Caco-2 (cell line): ENCODE data around the gene GOLGA6B. TPM values are rescaled to one million over a fixed set of nuclear protein-coding genes. Genes with fewer than 3 reads are reported as not detected.
"Not testable (repeated sequence)": the region's sequence is repeated elsewhere in the genome, so short reads cannot be mapped to it uniquely, and the experiment has no call there.

Experiments
- Bru-seq: library from RNA; stranded (reverse); fragments of 400-500 nt; gene quantifications from one replicate; lab custom pipeline; 2021; lab: Mats Ljungman, UMichigan
- BruChase-seq, 2 experiments: library from RNA; stranded (reverse); fragments of 400-500 nt; gene quantifications; one replicate each; lab custom pipeline; 2021; lab: Mats Ljungman, UMichigan
- BruUV-seq: library from RNA; stranded (reverse); fragments of 400-500 nt; replicated peaks from 2 replicates; lab custom pipeline; 2021; lab: Mats Ljungman, UMichigan
- CTCF ChIA-PET: fragments of 300-600 bp; sonication (Branson Sonifier 250); formaldehyde crosslinking; loops from one replicate; lab custom pipeline; 2022; ENCODE audit warnings: antibody characterized with exemption; lab: Charles Lee
- POLR2A ChIA-PET: fragments of 300-600 bp; sonication (Branson Sonifier 250); formaldehyde crosslinking; loops from one replicate; lab custom pipeline; 2022; ENCODE audit warnings: antibody characterized with exemption; lab: Charles Lee
- DNase-seq, 2 experiments: peaks; one replicate each; pipeline versions ENCODE4 v3.0.0 to v3.0.0-alpha.2; 2020 to 2022
- H3K27me3 ChIP-seq: replicated peaks from 2 replicates; pipeline ENCODE4 v1.6.0; 2011; ENCODE audit warnings: low read length; ENCODE audit not compliant: control insufficient read depth, insufficient read depth
- H3K36me3 ChIP-seq: 2 replicates; pipeline ENCODE4 v1.5.1; 2011; ENCODE audit warnings: low read length; ENCODE audit not compliant: control insufficient read depth, insufficient read depth
- H3K4me1 ChIP-seq: fragments of 250-450 bp; sonication (Bioruptor Pico); 2 replicates; pipeline ENCODE4 v1.5.1; 2020; ENCODE audit warnings: mild to moderate bottlenecking
- H3K4me3 ChIP-seq: 2 replicates; pipeline ENCODE4 v1.5.1; 2011; ENCODE audit warnings: low read depth, mild to moderate bottlenecking, control low read depth, low read length
- H3K9me3 ChIP-seq: fragments of 250-450 bp; sonication (Bioruptor Pico); 2 replicates; pipeline ENCODE4 v1.5.1; 2020; ENCODE audit warnings: mild to moderate bottlenecking, moderate library complexity
- H3K27ac Mint-ChIP-seq: one replicate; pipeline ENCODE4 v1.8.0; 2022; ENCODE audit warnings: mixed read lengths; ENCODE audit not compliant: unreplicated experiment
- H3K27me3 Mint-ChIP-seq: one replicate; pipeline ENCODE4 v1.8.0; 2022; ENCODE audit warnings: mixed read lengths; ENCODE audit not compliant: insufficient read depth, unreplicated experiment
- H3K36me3 Mint-ChIP-seq: one replicate; pipeline ENCODE4 v1.8.0; 2022; ENCODE audit warnings: mild to moderate bottlenecking, mixed read lengths; ENCODE audit not compliant: insufficient read depth, unreplicated experiment
- H3K4me1 Mint-ChIP-seq: one replicate; pipeline ENCODE4 v1.8.0; 2022; ENCODE audit warnings: low read depth, mixed read lengths; ENCODE audit not compliant: unreplicated experiment
- H3K4me3 Mint-ChIP-seq: one replicate; pipeline ENCODE4 v1.8.0; 2022; ENCODE audit warnings: mild to moderate bottlenecking, moderate library complexity, mixed read lengths; ENCODE audit not compliant: unreplicated experiment
- H3K9me3 Mint-ChIP-seq: one replicate; pipeline ENCODE4 v1.8.0; 2022; ENCODE audit warnings: mixed read lengths; ENCODE audit not compliant: unreplicated experiment
- intact Hi-C: fragments of 100-400 bp; cut with micrococcal nuclease; formaldehyde crosslinking; loops from one replicate; pipeline ENCODE4 v1.10.0; 2022; ENCODE audit not compliant: unreplicated experiment
- long read RNA-seq: library from polyadenylated mRNA; stranded (forward); transcript quantifications from one replicate; pipeline ENCODE4 v2.0.0, GENCODE V29; 2022
- total RNA-seq: library from RNA; stranded (reverse); gene quantifications from 2 replicates; pipeline ENCODE4 v1.2.3, GENCODE V29; 2022
- TF ChIP-seq, protein P1 (sequence below), 2 experiments: fragments of 200-600 bp in 1 of 2; IDR thresholded peaks; 1 replicate in 1 of 2; 2 replicates in 1 of 2; pipeline versions ENCODE4 v1.5.1 to v1.8.0; 2011 to 2022; ENCODE audit warnings: antibody characterized with exemption in 1 of 2, control low read depth in 1 of 2, inconsistent platforms in 1 of 2, low read depth in 1 of 2, low read length in 1 of 2, mild to moderate bottlenecking in 1 of 2, moderate library complexity in 1 of 2; ENCODE audit not compliant: insufficient read depth in 1 of 2, severe bottlenecking in 1 of 2, unreplicated experiment in 1 of 2

GOLGA6B gene, protein sequence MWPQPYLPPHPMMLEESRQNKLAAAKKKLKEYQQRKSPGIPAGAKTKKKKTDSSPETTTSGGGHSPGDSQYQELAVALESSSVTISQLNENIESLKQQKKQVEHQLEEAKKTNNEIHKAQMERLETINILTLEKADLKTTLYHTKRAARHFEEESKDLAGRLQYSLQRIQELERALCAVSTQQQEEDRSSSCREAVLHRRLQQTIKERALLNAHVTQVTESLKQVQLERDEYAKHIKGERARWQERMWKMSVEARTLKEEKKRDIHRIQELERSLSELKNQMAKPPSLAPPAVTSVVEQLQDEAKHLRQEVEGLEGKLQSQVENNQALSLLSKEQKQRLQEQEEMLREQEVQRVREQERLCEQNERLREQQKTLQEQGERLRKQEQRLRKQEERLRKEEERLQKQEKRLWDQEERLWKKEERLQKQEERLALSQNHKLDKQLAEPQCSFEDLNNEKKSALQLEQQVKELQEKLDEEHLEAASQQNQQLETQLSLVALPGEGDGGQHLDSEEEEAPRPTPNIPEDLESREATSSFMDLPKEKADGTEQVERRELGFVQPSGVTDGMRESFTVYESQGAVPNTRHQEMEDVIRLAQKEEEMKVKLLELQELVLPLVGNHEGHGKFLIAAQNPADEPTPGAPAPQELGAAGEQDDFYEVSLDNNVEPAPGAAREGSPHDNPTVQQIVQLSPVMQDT
- total RNA-seq: not detected in 2 replicates
- not detected for Bru-seq, nascent RNA
- BruChase-seq, experiment 1, labeled RNA remaining after a 2-hour chase: percentile 7 among the genes with signal in this experiment
- BruChase-seq, experiment 2, labeled RNA remaining after a 6-hour chase: percentile 14 among the genes with signal in this experiment
- long read RNA-seq: 0 reads

DNA sequence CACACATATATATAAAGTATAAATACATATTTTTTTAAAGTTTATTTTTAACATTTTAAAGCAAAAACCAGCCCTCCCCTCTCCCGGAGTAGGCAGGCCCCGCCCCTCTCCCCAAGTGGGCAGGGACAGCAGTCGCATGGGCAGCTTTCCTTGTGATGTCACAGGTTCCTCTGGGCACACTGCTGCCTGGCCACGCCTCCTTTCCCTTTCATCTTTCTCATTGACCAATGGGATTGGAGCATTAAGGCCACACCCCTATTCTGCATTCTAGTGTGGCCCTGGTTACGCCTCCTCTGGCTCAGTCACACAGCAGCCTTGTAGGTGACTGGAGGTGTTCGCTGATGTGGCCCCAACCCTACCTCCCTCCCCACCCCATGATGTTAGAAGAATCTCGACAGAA is at the start of gene GOLGA6B:
Gene GOLGA6B (plus strand): TSS at position 301 of the 400 bp plus-strand sequence. CDS start 41 bp downstream, at position 342.
- H3K9me3 Mint-ChIP-seq, CTCF ChIA-PET, H3K36me3 Mint-ChIP-seq, H3K4me1 Mint-ChIP-seq, H3K4me1 ChIP-seq, H3K9me3 ChIP-seq, DNase-seq, H3K4me3 Mint-ChIP-seq, BruUV-seq, H3K36me3 ChIP-seq, H3K27ac Mint-ChIP-seq, H3K4me3 ChIP-seq, intact Hi-C loops, H3K27me3 ChIP-seq, POLR2A ChIA-PET, H3K27me3 Mint-ChIP-seq: not testable (repeated sequence)

DNA sequence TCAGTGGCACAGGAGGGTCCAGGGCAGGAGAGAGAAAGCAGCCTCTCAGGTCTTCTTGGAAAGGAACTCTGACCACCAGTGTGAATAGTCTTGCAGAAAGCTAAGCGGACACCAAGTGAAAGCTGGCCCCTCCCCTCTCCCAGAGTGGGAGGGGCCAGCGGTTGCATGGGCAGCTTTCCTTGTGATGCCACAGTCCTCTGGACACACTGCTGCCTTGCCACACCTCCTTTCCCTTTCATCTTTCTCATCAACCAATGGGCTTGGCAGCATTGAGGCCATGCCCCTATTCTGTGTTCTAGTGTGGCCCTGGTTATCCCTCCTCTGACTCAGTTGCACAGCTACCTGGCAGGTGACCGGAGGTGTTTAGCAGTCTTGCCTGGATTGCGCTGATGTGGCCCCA is 49.7 kb upstream of the GOLGA6B start:
- H3K36me3 ChIP-seq: no peaks in the 10 kb centered on the region
- H3K4me3 ChIP-seq: no peak overlapping the region
- H3K27me3 ChIP-seq: no peaks in the 10 kb centered on the region
- no peak for DNase-seq
- no peaks in the 10 kb centered on the region for H3K27me3 Mint-ChIP-seq
- H3K27ac Mint-ChIP-seq: no peak overlapping the region
- no peaks in the 10 kb centered on the region for H3K9me3 ChIP-seq
- intact Hi-C loops: loop anchor here (10.0 kb wide), 1 partner anchor 70 kb away; no protein-coding TSS in a partner anchor
- TF ChIP-seq, protein P1, sequence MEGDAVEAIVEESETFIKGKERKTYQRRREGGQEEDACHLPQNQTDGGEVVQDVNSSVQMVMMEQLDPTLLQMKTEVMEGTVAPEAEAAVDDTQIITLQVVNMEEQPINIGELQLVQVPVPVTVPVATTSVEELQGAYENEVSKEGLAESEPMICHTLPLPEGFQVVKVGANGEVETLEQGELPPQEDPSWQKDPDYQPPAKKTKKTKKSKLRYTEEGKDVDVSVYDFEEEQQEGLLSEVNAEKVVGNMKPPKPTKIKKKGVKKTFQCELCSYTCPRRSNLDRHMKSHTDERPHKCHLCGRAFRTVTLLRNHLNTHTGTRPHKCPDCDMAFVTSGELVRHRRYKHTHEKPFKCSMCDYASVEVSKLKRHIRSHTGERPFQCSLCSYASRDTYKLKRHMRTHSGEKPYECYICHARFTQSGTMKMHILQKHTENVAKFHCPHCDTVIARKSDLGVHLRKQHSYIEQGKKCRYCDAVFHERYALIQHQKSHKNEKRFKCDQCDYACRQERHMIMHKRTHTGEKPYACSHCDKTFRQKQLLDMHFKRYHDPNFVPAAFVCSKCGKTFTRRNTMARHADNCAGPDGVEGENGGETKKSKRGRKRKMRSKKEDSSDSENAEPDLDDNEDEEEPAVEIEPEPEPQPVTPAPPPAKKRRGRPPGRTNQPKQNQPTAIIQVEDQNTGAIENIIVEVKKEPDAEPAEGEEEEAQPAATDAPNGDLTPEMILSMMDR (IDR thresholded peaks at IDR 0.05; ENCODE audit: insufficient read depth in 1 of 2, low read depth in 1 of 2, low read length in 1 of 2, severe bottlenecking in 1 of 2, unreplicated experiment in 1 of 2): no peak
- H3K36me3 Mint-ChIP-seq: peaks cover 15% of the 10 kb centered on the region
- no peak overlapping the region for H3K4me3 Mint-ChIP-seq
- CTCF ChIA-PET: interaction anchor here (1.8 kb wide), 1 partner anchor 67 kb away, joined by 4 read pairs; no protein-coding TSS in a partner anchor
- no peaks in the 10 kb centered on the region for H3K9me3 Mint-ChIP-seq
- BruUV-seq: no TSS peak
- H3K4me1 ChIP-seq: no peaks in the 10 kb centered on the region
- H3K4me1 Mint-ChIP-seq: no peaks in the 10 kb centered on the region
- POLR2A ChIA-PET: no interaction called here

DNA sequence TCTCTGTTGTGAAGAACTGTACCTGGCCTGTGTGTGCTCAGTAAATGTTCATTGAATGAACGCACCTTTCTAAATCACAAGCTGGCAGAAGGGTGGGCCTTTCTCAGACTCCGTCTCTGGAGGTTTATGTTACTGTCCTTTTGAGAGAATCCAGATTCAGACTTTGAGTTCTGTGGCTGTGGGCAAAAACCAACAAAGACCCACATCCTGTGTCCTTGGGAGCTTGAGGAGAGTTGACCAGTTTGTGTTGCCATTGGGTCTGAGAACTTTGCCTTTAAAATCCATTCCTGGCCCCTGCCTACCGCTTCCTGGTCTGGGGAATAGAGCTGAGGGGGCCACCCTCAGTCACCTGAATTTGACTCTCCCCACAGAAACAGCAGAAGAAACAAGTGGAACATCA is 46.4 kb upstream of the GOLGA6B start:
- H3K27me3 Mint-ChIP-seq, H3K4me3 Mint-ChIP-seq, H3K9me3 ChIP-seq, BruUV-seq, H3K4me1 ChIP-seq, H3K9me3 Mint-ChIP-seq, H3K27ac Mint-ChIP-seq, DNase-seq, H3K36me3 ChIP-seq, H3K4me3 ChIP-seq, POLR2A ChIA-PET, CTCF ChIA-PET, H3K4me1 Mint-ChIP-seq, H3K27me3 ChIP-seq, H3K36me3 Mint-ChIP-seq: not testable (repeated sequence)
- intact Hi-C loops: loop anchor here (10.0 kb wide), 1 partner anchor 67 kb away; no protein-coding TSS in a partner anchor
